ENCODE measurements around the gene TMEM258.
A peak's percentile ranks its signal among the peaks of the same experiment; 100 is the strongest.

Gene TMEM258

DNA sequence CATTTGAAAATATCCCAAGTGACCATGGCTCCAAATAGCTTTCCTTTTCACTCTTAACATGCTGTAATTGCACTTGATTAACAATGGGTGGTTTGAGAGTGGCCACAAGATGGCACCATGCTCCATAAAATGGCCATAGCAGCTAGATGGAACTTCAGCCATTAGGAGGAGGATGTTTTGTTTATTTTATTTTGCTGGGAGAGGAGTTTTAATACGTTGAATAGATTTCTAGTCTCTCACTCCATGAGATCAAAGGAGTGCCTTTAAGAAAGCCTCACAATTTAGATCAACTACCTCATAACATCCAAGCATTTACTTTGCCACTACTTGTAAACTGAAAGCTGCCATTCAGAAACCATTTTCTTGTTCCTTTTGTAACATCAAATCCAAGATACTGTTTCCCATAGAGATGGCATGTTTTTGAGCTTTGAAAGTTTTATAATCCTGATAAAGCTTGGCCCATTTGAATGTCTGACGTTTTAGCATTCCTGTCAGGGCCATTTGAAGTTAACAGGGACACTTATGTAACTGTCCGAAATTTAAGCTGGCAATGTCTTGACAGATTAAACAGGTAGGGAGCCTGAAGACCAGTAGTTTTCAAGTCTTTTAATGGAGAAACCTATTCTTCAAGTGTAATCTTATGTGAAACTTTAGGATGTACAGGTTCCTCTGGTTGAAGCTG, 5.0 kb upstream of the TMEM258 start:
- peak; percentile 36 to 43 for DNase-seq (ENCODE audit: low read depth in 1 of 2, low spot score in 1 of 2)

DNA sequence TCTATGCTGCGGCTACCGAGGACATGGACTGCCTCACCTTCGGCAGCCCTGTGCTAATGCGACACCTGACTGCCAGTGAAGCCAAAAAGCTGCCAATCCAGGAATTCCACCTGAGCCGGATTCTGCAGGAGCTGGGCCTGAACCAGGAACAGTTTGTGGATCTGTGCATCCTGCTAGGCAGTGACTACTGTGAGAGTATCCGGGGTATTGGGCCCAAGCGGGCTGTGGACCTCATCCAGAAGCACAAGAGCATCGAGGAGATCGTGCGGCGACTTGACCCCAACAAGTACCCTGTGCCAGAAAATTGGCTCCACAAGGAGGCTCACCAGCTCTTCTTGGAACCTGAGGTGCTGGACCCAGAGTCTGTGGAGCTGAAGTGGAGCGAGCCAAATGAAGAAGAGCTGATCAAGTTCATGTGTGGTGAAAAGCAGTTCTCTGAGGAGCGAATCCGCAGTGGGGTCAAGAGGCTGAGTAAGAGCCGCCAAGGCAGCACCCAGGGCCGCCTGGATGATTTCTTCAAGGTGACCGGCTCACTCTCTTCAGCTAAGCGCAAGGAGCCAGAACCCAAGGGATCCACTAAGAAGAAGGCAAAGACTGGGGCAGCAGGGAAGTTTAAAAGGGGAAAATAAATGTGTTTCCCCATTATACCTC, 3.6 kb upstream of the TMEM258 start:
- no peak for DNase-seq (ENCODE audit: low read depth in 1 of 2, low spot score in 1 of 2)

GRCh38 chr11:61795459-61795858, 3.1 kb upstream of the TMEM258 start:
- DNase-seq (ENCODE audit: low read depth in 1 of 2, low spot score in 1 of 2) = no peak

DNA sequence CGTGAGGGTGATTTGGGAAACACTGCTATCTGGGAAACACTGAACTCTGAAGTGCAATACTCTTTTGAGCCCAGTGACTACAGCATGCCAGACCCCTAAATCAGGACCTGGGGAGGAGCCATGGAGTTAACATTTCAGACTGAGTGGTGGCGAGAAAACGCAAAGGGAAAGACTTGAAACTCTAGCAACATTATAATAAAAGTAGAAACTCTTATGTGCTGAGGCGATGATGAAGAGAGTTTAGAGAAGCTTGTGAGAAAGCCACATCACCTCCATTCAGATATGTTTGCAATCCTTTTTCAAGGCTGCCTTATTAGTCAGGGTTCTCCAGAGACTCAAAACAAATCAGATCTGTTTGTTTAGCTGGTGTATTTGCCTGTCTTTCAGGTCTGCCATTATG, 2.2 kb upstream of the TMEM258 start:
- no peak for DNase-seq (ENCODE audit: low read depth in 1 of 2, low spot score in 1 of 2)

DNA sequence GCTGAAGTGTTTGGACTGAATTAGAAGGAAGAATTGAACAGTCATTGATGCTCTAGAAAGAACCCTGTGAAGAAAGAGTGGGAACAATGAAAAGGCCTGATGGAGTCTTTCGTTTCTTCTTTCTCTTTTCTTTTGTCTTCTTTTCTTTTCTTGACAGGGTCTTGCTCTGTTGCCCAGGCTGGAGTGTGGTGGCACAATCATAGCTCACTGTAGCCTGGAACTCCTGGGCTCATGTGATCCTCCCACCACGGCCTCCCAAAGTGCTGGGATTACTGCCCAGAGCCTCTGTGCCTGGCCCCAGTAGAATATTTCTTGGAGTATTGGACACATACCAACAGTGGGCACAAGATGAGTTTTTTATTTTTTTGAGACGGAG, 1.4 kb upstream of the TMEM258 start:
- no peak for DNase-seq (ENCODE audit: low read depth in 1 of 2, low spot score in 1 of 2)

GRCh38 chr11:61793083-61793828, 857 bp upstream of the TMEM258 start:
- no peak for DNase-seq (ENCODE audit: low read depth in 1 of 2, low spot score in 1 of 2)

- no peak for DNase-seq (ENCODE audit: low read depth in 1 of 2, low spot score in 1 of 2)
These were observed 576 bp downstream of the TMEM258 start for GRCh38 chr11:61791737-61792309.

- no peak for DNase-seq (ENCODE audit: low read depth in 1 of 2, low spot score in 1 of 2)
These were observed 4.4 kb downstream of the TMEM258 start for GRCh38 chr11:61787928-61788491.

GRCh38 chr11:61785837-61786402, 6.5 kb downstream of the TMEM258 start:
- DNase-seq (ENCODE audit: low read depth in 1 of 2, low spot score in 1 of 2) = no peak

DNA sequence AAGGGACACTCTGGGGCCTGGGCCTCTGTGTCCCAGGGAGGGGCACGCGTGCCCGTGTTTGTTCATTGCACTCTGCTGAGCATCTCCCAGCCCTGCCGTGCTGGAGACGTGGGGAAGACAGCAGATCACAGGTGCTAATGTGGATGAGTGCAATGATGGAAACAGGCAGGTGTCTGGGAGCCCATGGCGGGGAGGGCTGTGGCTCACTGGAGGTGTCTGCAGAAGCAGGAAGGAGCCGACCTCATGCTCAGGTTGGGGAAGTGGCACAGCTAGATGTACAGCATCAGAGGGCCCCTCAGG, 7.9 kb downstream of the TMEM258 start:
- DNase-seq (ENCODE audit: low read depth in 1 of 2, low spot score in 1 of 2) = no peak

GRCh38 chr11:61783717-61784505, 8.5 kb downstream of the TMEM258 start:
- DNase-seq (ENCODE audit: low read depth in 1 of 2, low spot score in 1 of 2) = no peak

DNA sequence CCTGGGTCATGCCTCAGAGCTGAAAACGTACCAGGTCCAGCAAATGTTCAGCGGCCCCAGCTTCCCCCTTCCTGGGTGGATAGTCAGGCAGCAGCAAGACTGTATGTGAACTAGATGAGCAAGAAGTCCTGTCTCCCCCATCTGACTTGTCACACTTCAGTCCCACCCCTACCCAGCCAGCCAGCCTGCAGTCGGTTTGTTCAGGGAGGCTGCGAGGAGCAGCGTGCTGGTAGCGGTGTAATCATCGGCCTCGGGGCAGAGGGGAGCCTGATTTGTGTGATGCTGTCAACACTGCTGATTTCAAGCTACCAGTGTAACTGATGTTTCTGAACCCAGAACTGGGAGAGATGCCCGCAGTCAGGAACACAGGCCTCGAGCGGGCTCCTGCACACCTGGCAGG, 9.6 kb downstream of the TMEM258 start:
- DNase-seq (ENCODE audit: low read depth in 1 of 2, low spot score in 1 of 2) = no peak

DNA sequence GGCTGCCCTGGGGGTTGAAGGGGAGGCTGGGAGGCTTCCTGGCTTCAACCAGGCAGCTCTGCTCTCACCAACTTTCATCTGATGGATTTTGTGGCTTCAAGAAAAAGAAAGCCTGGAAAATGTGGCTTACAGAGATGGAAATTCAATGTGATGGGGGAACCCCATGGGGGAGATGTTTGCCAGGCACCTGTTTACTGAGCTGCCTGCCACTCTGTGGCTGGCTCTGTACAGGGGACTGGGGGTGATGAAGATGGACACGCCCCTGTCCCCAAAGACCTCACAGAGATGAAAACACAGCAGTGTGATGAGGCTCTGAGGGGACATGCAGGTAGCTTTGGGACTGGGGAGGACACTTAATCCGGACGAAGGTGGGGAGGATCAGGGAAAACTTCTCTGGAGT, 10.1 kb downstream of the TMEM258 start:
- DNase-seq (ENCODE audit: low read depth in 1 of 2, low spot score in 1 of 2) = no peak

- DNase-seq (ENCODE audit: low read depth in 1 of 2, low spot score in 1 of 2) = no peak
These were observed 10.8 kb downstream of the TMEM258 start for GRCh38 chr11:61781585-61781984.

GRCh38 chr11:61780581-61781162, 11.7 kb downstream of the TMEM258 start:
- DNase-seq (ENCODE audit: low read depth in 1 of 2, low spot score in 1 of 2) = no peak

DNA sequence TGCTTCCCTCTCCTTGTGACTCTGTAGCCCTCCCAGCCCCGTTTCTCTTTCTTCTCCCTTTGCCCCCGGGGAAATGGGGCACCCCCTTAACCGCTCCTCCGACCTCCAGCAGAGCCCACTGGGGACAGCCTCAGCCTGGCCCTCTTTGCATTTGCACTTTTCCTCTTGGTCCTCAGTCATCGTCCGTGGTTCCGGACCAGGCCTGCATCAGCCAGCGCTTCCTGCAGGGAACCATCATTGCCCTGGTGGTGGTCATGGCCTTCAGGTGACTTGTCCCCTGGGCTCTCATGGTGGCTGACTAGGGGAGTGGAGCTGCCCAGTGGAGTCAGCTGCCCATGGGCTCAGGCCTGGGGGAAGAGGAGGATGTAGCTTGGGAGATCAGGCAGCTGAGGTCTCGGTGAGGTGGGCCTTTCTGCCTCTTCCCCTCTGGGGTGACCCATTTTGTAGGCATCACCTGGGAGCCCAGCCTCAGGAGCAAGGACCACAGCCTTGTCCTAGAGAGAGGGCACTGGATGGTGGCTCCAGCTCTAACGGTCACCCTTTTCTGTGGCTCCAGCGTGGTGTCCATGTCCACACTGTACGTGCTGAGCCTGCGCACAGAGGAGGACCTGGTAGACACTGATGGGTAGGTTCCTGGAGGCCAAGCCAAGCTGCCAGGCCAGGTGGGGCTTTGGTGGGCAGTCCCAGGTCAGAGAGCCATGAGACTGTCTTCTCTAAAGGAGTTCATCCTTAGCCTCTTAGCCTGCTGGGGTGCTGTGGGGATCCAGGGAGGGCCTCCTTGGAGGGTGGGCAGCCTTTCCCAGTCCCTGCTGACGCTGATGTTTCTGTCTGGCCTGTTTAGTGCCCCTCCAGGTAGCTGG, 12.5 kb downstream of the TMEM258 start:
- DNase-seq (ENCODE audit: low read depth in 1 of 2, low spot score in 1 of 2) = no peak

GRCh38 chr11:61778920-61779650, 13.3 kb downstream of the TMEM258 start:
- DNase-seq (ENCODE audit: low read depth in 1 of 2, low spot score in 1 of 2) = no peak

GRCh38 chr11:61778357-61778886, 14.0 kb downstream of the TMEM258 start:
- no peak for DNase-seq (ENCODE audit: low read depth in 1 of 2, low spot score in 1 of 2)

All from stimulated activated CD4-positive, alpha-beta T cell treated with anti-CD3 and anti-CD28 coated beads, Interleukin-15, amount 100 ng/mL, for 1 hour (primary cell).